ENCODE measurements around the gene PTHLH. TPM values are rescaled to one million over a fixed set of nuclear protein-coding genes. Genes with fewer than 3 reads are reported as not detected.

PTHLH gene
- total RNA-seq, 1 donor from 2014 or later, result not detected

DNA sequence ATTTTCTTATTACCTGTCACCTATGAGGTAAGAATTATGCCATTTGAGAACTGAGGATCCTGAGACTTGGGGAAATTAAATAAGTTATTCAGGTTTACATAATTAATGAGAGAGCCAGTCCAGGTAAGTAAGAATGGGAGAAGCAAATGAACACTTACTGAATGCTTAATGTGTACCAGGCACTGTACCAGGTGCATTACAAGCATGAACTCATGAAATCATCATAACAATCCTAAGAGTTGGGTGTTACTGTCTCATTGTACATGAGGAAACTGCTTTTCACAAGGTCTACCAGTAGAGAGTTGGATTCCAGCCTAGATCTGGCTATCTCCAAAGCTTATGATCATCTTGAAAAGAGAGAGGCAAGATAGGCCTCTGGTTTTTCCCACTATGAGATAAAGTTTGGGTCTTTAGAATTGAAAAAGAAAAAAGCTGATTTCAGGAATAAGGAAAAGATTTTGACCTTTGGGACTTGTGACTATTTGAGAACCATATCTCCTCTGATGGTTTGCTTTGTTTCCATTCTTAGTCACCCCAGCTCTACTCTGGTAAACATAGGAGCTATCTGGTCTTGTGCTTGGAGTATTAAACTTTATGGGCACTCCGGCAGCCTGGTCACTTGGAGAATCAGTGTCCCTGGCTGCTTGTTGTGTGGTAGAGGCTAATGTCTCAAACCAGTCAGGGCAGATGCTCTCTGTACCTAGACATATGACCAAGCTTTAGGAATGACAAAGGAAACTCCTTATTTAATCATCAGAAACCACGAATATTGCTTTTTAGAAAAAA lies 48.0 kb downstream of the PTHLH start:
- POLR2A ChIA-PET, result no interaction called here

DNA sequence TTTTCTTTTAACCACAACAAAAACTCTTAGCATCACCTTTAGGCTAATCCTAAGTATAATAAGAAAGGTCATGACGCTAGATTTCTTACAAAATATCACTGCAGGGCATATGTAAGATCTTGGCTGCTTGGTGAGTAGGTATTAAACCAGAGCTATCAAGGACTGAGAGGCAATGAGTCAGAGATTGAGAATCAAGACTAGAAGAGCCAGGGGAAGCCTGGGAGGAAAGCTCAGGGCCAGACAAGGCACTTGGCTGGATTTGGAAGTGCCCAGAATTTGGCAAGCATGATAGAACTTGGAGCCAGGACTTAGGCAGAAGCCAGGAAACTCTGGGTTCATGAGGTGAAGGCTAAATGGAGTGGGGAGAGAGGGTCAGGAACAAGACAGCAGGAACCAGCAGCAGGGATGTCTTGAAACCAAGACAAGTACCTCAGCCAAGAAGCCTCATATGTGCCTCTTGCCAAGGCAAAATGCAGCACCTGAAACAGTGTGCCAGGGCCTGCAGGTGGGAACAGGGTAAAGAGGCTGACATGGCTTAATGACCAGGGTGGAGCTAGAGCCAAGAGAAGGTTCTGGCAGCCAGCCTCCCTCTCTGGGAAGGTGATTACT lies 49.9 kb downstream of the PTHLH start:
- TF ChIP-seq, protein P1, sequence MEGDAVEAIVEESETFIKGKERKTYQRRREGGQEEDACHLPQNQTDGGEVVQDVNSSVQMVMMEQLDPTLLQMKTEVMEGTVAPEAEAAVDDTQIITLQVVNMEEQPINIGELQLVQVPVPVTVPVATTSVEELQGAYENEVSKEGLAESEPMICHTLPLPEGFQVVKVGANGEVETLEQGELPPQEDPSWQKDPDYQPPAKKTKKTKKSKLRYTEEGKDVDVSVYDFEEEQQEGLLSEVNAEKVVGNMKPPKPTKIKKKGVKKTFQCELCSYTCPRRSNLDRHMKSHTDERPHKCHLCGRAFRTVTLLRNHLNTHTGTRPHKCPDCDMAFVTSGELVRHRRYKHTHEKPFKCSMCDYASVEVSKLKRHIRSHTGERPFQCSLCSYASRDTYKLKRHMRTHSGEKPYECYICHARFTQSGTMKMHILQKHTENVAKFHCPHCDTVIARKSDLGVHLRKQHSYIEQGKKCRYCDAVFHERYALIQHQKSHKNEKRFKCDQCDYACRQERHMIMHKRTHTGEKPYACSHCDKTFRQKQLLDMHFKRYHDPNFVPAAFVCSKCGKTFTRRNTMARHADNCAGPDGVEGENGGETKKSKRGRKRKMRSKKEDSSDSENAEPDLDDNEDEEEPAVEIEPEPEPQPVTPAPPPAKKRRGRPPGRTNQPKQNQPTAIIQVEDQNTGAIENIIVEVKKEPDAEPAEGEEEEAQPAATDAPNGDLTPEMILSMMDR (IDR thresholded peaks at IDR 0.05), result no peak
- ChIA-PET POLR2A (no interaction called here), CTCF (no interaction called here)
- Mint-ChIP-seq H3K4me3 (no peak overlapping the region), H3K27ac (no peak overlapping the region), H3K27me3 (no peaks in the 10 kb centered on the region), H3K36me3 (ENCODE audit: low read depth) (no peaks in the 10 kb centered on the region), H3K9me3 (no peaks in the 10 kb centered on the region), H3K4me1 (no peaks in the 10 kb centered on the region)
- intact Hi-C loops (cut with micrococcal nuclease), result no loop called here
- DNase-seq (no peak), ATAC-seq (ENCODE audit: low read depth) (no peak)

More for the DNA sequence above, 48.0 kb downstream of the PTHLH start:
- CTCF ChIA-PET, result no interaction called here
- TF ChIP-seq, protein P1 (IDR thresholded peaks at IDR 0.05), result no peak
- intact Hi-C loops (cut with micrococcal nuclease), result no loop called here
- Mint-ChIP-seq H3K36me3 (ENCODE audit: low read depth) (no peaks in the 10 kb centered on the region), H3K4me3 (no peak overlapping the region), H3K27me3 (no peaks in the 10 kb centered on the region), H3K9me3 (no peaks in the 10 kb centered on the region), H3K27ac (no peak overlapping the region), H3K4me1 (no peaks in the 10 kb centered on the region)
- DNase-seq (no peak), ATAC-seq (ENCODE audit: low read depth) (no peak)

DNA sequence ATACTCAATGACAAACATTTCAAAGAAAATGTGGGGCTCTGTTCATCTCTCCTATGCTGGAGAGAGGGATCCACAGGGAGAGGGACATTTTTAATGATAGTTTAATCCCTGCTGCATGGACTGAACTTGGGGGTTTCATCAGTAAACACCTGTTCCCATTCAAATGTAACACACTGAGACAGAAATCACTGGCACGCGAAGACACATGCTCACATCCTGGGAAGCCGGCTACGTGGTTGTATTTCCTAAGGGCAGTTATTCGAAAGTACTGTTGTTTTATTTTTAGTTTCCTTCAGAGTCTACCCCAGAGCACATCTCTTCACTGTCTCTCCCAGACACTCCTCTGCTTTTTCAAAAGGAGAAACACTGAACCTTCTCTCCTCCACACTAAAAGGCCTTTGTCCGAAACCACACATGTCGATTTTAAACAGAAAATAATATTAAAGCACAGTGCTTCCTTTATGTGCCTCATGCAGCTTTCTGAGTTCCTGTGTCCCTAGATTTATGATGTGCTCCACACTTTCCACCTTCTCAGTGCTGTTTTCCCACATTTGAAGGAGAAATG lies 52.8 kb downstream of the PTHLH start:
- H3K4me3 Mint-ChIP-seq, result no peak overlapping the region
- TF ChIP-seq, protein P1 (IDR thresholded peaks at IDR 0.05), result no peak
- no peak for ATAC-seq (ENCODE audit: low read depth)
- H3K36me3 Mint-ChIP-seq (ENCODE audit: low read depth), result no peaks in the 10 kb centered on the region
- CTCF ChIA-PET, result no interaction called here
- H3K9me3 Mint-ChIP-seq, result no peaks in the 10 kb centered on the region
- H3K27ac Mint-ChIP-seq, result no peak overlapping the region
- peaks cover 1% of the 10 kb centered on the region for H3K27me3 Mint-ChIP-seq
- POLR2A ChIA-PET, result no interaction called here
- intact Hi-C loops (cut with micrococcal nuclease), result no loop called here
- H3K4me1 Mint-ChIP-seq, result no peaks in the 10 kb centered on the region
- DNase-seq, result no peak

DNA sequence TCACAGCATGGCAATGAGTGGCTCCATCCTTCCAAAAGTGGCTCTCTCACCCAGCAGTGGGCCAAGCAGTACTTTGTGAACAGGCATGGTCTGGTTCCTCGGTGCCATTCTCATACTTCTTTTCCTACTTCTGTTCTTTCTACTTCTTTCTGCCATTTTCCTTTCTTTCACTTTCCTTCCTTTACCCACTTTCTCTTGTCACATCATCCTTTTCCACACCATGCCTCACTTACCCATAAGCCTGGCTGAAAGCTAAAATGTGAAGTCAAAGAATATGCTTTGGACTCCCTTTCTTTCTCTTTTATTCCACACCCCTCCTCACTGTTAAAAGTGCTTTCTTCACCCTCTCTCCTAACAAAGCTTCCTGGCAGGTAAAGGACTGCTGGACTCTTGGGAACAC lies 57.0 kb downstream of the PTHLH start:
- TF ChIP-seq, protein P1 (IDR thresholded peaks at IDR 0.05), result no peak
- no peaks in the 10 kb centered on the region for H3K9me3 Mint-ChIP-seq
- peaks cover 1% of the 10 kb centered on the region for H3K27me3 Mint-ChIP-seq

DNA sequence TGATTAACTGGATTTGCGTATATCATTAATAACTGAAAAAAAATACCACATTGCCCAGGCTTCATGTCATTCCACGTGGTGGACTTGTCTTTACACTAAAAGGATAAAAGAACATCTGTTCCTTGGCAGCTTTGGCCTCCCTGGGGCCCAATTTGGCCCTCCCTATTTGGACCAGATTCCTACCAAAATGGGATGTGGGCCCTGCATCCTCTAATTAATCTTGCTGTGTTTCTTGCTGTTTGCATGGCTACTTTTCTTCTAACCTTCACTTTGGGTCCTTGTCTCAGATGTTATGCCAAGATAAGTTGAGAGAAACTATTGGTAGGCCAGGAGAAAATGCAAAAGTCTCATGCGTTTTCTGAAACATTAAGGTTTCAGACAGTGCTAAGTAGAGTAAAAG lies 57.5 kb downstream of the PTHLH start:
- Mint-ChIP-seq H3K4me3 (no peak overlapping the region), H3K4me1 (no peaks in the 10 kb centered on the region), H3K9me3 (no peaks in the 10 kb centered on the region), H3K27me3 (peaks cover 1% of the 10 kb centered on the region), H3K36me3 (ENCODE audit: low read depth) (no peaks in the 10 kb centered on the region), H3K27ac (no peak overlapping the region)
- intact Hi-C loops (cut with micrococcal nuclease), result no loop called here
- DNase-seq, result no peak
- no peak for ATAC-seq (ENCODE audit: low read depth)
- CTCF ChIA-PET, result no interaction called here
- TF ChIP-seq, protein P1 (IDR thresholded peaks at IDR 0.05), result no peak
- POLR2A ChIA-PET, result no interaction called here

More for the DNA sequence above, 57.0 kb downstream of the PTHLH start:
- Mint-ChIP-seq H3K36me3 (ENCODE audit: low read depth) (no peaks in the 10 kb centered on the region), H3K27ac (no peak overlapping the region), H3K4me3 (no peak overlapping the region), H3K4me1 (no peaks in the 10 kb centered on the region)
- intact Hi-C loops (cut with micrococcal nuclease), result no loop called here
- ChIA-PET POLR2A (no interaction called here), CTCF (no interaction called here)
- ATAC-seq (ENCODE audit: low read depth) (no peak), DNase-seq (no peak)

All from activated B cell treated with CpG ODN at 0.5 μM for 24 hours (primary cell).